Eye (tissue), 1 donor: ENCODE results near the gene EPN1.

Experiments
- DNase-seq: peaks from one replicate; pipeline ENCODE4 v3.0.0-alpha.2; 2015

The EPN1 gene

DNA sequence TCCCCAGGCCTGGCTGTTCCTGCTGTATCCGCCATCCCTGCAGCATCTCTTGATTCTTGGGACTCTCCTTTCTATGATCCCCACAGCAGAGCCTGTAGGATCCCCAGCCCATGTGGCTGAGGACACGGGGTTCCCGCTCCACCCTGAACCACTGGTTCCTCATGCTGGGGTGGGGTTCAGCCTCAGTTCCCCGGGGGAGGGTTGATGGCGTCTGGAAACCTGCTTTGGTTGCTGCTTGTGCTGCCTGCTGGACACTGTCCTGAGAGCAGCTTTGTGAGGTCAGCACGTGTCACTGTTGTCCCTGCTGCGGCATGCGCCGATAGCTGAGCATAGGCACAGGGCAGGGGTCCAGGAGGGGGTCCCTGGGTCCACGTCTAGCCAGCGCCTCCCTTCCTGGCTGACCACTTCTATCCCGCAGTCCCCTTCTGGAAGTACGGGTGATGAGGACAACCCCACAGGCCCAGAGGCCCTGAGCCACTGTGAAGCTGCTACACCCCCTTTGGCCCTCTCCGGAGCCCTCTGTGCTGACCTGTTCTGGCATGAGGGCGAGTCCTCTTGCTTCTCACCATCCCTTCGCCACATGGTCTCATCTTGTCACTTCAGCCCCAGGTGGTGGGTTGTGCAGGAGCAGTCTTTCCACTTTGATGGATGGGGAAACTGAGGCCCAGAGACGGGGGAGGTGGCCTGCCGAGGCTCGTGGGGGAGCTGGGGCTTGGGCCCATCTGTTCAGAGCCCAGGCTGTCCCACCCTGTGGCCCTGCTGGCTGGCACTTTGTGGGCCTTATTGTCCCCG, 5.5 kb downstream of the EPN1 start:
- DNase-seq, result no peak

DNA sequence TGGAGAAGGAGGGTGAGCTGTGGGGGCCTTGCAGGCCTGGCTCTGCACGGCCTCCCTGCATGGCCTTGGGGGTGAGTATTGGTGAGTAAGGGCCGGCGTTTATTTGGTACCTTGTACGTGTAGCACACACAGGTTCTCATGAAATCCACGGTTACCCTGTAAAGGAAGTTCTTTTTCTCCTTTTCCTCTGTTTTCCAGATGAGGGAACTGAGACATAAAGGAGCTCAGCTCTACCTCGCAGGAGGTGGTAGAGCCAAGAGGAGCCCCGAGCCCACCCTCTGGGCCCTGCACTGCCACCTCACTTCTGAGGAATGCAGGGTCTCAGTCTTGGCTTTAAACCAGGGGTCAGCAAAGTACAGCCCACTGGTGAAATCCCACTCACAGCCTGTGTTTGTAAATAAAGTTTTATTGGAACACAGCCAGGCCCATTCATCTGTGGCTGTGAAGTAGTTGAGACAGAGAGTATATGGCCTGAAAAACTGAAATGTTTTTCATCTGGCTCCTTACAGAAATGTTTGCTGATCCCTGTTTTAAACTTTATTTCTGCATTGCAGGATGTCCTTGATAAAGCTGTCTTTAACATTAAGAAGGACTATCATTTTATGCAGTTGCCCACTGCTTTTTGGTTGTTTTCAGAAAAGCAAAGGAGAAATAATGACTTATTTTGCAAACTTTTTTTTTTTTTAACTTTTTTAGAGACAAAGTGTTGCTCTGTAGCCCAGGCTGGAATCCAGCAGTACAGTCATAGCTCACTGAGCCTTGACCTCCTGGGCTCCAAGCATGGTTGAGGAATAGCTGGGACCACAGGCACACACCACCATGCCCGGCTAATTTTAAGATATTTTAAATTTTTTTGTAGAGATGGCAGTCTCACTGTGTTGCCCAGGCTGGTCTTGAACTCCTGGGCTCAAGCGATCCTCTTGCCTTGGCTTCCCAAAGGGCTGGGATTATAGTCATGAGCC, 6.4 kb downstream of the EPN1 start:
- no peak for DNase-seq

DNA sequence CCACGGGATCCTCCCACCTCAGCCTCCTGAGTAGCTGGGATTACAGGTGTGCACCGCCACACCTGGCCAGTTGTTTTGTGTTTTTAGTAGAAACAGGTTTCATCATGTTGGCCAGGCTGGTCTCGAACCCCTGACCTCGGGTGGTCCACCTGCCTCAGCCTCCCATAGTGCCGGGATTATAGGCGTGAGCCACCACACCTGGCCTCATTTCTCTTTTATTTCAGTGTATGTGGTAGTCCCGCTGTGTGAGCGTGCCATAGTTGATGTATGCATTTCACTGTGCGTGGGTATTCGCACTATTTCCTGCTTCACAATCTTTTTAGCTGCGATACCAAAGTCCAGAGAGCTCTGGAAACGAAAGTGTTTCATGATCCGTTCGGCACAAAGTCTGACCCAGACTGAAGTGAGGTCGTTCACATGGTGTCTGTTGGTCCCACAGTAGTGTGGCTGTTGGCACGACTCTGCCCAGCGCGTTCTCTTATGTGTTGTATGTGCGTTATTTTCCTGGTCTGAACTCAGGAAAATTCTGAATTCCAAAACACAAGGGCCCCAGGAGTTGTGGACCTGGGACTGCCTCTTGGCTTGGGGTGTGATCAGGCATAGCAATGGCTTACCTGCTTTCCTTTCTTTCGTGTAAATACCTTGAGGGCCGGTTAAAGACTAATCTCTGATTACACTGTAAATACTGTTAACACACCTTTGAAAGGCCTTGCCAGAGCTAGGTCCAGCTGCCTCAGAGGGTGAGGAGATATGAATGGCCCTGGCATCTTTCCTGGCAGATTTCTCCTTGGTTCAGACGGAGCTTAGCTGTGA, 8.6 kb downstream of the EPN1 start:
- no peak for DNase-seq

DNA sequence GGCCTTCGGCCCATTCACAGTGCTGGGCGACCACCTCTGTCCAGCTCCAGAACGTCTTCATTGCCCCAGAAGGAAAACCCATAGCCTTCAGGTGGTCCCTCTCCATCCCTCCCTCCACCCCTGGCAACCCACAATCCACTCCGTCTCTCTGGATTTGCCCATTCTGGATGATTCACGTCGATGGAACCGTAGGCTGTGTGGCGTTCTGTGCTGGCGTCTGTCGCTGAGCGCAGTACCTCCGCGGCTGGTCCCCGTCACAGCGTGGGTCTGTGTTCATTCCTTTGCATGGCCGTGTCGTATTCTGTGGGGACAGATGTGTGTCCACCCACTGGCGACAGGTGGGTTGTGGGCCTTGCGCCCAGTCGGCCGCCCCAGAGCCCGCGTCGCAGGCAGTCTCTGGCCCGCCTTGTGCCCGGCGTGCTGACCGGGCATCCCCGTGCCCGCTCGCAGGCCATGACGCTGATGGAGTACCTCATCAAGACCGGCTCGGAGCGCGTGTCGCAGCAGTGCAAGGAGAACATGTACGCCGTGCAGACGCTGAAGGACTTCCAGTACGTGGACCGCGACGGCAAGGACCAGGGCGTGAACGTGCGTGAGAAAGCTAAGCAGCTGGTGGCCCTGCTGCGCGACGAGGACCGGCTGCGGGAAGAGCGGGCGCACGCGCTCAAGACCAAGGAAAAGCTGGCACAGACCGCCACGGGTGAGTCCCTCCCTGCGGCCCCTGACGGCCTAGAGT, 10.1 kb downstream of the EPN1 start:
- no peak for DNase-seq

DNA sequence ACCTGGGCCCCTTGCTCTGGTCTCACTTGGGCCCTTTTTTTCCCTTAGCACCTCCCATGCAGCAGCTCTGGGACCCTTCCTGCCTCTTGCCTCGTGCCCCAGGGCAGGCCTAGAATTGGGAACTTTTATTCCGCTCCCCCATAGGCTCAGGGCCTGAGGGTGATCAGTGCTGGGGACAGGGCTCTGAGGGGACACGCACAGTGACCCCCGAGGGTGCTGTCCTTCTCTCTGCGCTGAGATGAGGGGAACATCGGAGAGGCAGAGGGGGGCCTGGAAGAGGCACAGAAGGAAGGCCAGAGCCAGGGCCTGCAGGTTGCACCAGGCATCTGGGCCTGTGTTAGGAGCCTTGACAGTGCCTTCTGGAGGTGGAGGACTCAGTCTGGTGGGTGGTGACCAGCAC, 10.8 kb downstream of the EPN1 start:
- DNase-seq, result no peak

DNA sequence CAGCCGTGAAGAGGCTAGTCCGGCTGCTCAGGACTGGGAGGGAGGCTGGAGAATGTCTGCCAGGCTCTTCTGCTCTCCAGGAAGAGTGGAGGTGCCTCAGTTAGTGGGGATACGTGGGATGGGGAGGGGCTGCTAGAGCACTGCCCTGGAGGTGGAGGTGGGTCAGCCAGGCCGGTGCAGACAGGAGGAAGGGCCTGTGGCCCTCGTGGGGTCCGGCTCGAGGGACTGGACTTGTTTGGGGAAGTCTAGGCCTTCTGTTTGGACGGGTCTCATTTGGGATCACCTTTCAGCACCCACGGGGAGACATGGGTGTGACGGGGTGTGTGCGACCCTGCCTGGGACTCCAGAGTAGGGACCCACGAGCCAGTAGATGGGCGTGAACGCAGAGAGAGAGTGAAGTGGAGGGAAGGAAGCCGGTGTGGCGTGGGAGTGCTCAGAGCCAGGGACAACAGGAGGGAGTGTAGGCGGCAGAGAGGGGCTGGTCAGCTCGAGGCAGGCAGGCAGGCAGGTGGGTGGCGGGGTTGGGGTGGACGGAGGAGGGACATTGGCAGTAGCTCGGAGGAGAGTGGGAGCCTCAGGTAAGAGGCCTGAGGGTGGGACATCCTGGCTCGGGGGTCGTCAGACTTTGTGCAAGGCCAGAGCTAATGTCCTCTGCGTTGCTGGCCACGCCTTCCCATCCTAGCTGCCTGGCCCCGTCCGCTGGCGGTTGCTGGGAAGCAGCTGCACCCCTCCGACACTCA, 11.5 kb downstream of the EPN1 start:
- DNase-seq, result no peak

DNA sequence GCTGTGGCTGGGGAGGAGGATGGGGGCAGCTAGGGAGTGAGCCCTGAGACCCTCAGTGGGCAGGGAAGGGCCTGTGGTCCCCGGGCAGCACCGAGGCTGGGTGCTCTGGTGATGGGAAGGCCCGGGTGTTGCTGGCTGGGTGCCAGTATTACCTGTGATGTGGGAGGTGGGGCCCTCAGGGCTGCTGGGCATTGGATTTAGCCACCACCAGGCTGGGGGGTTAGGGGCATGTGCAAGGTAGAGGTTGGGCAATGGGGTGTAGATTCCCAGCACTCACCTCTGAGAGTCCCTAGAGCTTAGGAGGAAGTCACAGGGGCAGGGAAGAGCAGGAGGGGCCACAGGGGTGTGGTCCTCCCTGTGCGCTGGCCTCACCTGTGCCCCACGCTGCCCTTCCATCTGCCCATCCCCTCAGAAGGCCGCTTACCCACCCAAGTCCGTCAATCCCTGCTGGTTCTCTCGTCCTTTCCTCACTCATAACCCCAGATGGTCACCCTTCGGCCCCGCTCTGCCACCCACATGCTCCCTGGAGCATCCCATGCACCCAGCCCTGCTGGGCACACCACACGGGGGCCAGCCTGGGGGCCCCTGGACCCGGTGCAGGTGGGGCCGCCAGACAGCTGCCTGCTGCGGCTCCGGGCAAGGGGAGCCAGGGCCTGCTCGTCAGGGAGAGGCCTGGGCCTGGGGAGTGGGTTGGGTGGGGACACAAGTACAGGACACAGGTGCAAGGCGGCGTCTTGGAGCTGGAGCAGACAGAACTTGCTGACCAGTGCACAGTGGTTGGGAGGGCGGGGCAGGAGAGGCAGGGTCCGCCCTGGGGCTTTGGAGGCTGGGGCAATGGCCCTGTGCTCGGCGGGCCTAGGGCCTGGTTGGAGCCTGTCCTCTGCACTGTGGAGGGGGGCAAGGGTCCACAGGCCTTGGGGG, 12.5 kb downstream of the EPN1 start:
- no peak for DNase-seq

DNA sequence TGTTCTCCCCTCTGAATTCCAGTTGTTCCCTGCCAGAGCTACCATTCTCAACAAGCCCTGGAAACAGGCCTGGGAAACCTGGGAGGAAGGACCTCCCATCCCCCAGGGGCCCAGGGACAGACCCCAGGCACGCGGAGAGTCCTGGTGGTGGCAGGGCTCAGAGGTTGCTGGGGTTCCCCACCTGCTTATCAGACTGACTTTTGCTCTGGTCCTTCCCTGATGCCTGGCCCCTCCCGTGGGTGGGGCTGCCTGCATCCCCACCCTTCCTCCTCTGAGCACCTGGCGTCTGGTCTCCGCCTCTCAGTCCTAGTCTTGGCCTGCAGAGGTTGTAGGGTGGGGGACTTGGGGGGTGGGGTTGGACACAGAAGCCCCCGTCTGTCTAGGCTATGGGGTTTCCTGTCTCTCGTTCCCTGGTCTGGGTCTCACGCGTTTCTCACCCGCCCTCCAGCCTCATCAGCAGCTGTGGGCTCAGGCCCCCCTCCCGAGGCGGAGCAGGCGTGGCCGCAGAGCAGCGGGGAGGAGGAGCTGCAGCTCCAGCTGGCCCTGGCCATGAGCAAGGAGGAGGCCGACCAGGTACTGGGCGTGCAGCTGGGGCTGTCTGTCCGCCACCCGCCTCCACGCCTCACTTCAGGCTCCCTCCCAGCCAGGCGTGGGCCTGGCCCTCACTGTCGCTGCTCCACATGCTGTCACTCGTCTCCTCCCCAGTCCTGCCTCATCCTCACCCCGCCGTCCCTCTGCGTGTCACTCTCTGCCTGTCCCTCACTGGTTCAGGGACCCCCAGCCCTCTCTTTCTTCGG, 13.6 kb downstream of the EPN1 start:
- peak; percentile 50 for DNase-seq

DNA sequence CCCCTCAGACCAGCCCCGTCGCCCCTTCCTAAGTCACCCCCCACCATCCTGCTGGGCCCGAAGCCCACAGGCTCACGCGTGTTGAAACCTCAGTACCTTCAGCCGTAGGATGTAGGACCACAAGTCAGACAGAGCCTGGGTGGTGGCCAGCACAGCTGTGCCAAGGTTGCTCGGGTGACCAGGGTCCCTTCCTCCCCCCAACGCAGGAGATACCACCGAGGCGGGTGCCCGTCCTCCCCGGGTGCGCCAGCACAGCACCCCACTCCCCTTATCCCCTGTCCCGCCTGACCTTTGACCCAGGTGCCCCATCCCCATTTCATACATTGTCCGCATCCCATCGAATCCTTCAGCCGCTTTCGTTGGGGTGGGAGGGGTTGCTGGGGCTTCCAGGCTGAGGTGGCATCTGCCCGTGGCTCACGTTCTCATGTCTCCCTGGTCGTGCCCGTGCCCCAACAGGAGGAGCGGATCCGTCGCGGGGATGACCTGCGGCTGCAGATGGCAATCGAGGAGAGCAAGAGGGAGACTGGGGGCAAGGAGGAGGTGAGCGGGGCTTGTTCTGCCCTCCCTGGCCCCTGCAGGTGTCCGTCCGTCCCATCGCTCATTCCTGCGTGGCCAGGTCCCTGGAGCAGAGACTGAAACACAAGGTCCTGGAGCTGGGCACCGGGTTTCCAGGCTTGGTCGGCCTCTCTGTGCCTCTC, 14.5 kb downstream of the EPN1 start:
- no peak for DNase-seq

DNA sequence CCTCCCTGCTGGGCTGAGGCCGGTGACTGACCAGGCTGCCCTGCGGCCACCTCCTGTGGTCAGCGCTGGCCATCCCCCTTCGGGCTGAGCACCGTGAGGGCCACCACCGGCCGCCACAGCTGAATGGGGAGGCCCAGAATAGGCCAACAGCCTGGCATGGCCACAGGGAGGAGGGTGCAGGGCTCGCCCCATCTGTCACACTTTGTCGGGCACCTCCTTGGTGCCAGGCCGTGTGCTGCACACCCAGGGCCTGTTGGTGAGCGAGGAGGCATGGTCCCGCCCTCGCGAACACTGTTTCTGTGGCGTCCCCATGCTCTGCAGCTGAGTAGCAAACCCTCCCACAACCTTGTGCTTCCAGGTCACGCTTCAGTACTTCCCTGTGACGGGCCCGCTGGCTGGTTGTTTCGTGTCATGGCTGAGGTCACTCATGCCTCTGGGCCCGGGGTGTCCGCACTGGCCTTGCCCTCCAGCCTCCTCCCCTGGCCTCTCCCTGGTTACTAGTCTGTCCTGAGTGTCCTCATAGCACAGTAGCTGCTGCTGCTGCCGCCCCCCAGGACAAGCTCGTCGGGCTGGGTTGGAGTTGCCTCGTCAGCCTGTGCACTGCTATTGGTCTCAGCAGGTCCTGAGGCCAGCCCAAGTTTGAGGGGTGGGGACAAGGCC, 15.2 kb downstream of the EPN1 start:
- no peak for DNase-seq

DNA sequence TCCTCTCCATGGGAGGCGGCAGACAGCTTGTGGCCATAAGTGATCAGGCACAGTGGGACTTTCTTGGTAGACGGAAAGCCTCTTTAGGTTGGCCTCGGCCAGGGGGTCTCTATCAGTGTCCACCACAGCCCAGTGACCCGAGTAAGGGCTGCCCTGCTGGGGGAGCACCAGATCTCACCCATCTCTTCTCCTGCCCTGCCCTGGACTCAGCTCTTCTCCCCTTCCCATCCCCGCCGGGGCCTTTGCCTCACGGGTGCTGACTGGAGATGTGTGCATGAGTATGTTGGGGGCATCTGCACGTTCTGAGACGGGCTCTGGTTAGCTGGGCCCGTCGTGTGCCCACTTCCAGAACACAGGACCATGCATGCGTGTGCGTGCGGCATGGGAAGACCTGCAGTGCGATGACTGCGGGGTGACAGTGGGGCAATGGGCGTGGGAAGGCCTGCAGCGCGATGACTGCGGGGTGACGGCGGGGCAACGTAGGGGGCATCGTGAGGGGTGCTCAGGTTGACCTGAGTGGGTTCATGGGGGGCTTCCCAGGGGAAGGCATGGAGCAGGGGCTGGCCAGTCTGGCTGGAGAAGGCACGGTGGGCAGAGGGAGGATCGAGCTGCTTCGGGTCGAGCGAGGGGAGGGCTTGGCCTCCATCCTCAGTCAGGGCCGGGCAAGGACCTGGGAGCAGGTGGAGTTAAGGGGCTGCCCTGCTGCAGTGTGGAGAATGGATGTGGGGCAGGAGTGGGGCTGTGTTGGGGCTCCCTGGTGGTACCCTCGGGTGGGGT, 15.9 kb downstream of the EPN1 start:
- DNase-seq, result no peak

DNA sequence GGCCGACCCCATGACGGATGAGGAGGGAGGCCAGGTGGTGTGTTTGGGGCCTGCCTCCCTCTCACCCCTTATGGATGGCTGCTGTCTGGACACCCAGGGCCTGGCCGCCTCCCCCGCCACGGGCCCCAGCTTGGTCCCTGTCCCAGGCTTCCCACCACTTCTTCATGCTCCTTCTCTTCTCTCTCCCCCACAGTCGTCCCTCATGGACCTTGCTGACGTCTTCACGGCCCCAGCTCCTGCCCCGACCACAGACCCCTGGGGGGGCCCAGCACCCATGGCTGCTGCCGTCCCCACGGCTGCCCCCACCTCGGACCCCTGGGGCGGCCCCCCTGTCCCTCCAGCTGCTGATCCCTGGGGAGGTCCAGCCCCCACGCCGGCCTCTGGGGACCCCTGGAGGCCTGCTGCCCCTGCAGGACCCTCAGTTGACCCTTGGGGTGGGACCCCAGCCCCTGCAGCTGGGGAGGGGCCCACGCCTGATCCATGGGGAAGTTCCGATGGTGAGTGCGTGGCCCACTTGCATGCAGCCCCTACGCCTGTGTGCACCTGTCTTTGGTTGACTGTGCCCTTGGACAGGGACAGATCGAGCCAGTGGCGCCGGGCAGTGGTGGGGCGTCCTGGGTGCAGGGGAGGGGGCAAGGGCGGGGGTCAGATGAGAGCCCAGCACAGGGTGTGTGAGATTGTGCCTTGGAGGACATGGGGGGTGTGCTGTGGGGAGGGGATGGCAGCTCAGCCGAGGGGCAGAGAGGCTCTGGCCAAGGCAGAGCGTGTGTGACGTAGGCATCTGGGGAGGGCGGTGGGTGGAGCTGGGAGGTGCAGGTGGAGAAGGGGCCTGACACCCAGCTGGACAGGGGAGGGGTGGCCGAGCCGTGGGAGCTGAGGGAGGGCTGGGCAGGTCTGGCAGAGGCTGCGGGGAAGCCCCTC, 16.8 kb downstream of the EPN1 start:
- no peak for DNase-seq

DNA sequence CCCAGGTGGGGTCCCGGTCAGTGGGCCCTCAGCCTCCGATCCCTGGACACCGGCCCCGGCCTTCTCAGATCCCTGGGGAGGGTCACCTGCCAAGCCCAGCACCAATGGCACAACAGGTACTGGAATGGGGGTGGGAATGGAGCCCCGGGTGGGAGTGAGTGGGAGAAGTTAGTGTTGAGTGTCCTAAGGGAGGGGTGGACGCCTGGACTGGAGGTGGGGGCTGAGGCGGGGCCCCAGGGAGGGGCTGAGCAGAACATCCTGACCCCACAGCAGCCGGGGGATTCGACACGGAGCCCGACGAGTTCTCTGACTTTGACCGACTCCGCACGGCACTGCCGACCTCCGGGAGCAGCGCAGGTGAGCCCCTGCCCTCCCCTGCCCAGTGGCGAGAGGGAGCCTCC, 17.7 kb downstream of the EPN1 start:
- DNase-seq, result no peak

DNA sequence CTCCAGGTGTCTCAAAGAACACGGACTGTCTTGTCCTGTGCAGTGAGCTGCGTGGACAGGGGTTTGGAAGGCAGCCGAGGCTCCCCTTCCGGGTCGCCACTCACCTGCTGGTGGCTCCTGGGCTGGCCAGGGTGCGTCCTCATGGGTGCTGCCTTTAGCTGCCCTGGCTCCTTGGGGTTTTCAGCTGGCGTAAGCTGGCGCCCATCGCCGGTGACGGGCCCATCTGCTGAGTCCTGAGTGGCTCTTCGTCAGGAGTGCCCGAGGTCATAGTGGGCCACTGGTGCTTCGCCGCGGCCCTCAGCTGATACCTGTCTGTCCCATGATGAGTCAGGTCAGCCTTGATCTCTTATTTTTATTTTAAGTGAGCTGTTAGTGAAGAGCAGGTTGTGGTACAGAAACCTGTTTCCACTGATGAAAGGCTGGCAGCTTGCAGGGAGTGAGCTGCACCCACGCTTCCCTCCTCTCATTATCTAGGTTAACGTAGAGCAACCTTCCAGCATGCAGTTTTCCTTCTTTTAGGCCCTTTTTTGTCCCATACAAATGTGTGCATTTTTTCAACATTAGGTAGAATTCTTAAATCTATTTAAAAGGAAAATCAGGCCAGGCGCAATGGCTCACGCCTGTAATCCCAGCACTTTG, 18.4 kb downstream of the EPN1 start:
- DNase-seq, result no peak

DNA sequence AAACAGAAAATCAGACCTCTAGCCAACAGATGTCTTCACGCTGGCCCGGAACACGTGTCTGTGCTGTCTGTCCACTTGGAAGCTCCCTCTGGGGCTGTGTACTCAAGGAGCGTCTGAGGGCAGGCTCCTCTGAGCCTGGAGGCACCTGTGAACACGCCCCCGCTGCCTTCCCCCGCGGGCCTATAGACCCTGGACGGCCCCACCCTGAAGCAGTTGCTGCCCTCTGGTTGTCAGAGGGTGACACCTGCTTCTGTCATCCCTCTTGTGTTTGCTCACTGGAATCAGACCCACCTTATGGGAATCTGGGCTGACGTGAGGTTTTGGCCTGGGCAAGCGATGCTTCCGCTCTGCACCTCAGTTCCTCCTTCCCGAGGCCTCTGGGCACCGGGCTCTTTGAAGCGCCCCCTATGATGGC, 19.2 kb downstream of the EPN1 start:
- no peak for DNase-seq
